Measurements from ENCODE around the gene C10orf62.

C10orf62 gene

GRCh38 chr10:97580421-97581367, 8.8 kb upstream of the C10orf62 start:
- no peak for DNase-seq (ENCODE audit: low read depth)
- TF ChIP-seq CTCF (IDR thresholded peaks at IDR 0.05; ENCODE audit: low read depth, low read length, missing control alignments) = no peak
- in situ Hi-C loops (cut with HindIII; ENCODE audit: low sequenced_read_pairs) = no loop called here
- no peak overlapping the region for H3K4me3 ChIP-seq (ENCODE audit: low read depth, low read length)

GRCh38 chr10:97582169-97582568, 7.4 kb upstream of the C10orf62 start:
- no peak for TF ChIP-seq CTCF (IDR thresholded peaks at IDR 0.05; ENCODE audit: low read depth, low read length, missing control alignments)
- H3K4me3 ChIP-seq (ENCODE audit: low read depth, low read length) = no peak overlapping the region
- no peak for DNase-seq (ENCODE audit: low read depth)
- in situ Hi-C loops (cut with HindIII; ENCODE audit: low sequenced_read_pairs) = no loop called here

- no peak for TF ChIP-seq CTCF (IDR thresholded peaks at IDR 0.05; ENCODE audit: low read depth, low read length, missing control alignments)
- in situ Hi-C loops (cut with HindIII; ENCODE audit: low sequenced_read_pairs) = no loop called here
- no peak overlapping the region for H3K4me3 ChIP-seq (ENCODE audit: low read depth, low read length)
- DNase-seq (ENCODE audit: low read depth) = no peak
These were observed 6.0 kb upstream of the C10orf62 start for GRCh38 chr10:97583476-97583875.

- in situ Hi-C loops (cut with HindIII; ENCODE audit: low sequenced_read_pairs) = no loop called here
- peak; percentile 31 for DNase-seq (ENCODE audit: low read depth)
- no peak for TF ChIP-seq CTCF (IDR thresholded peaks at IDR 0.05; ENCODE audit: low read depth, low read length, missing control alignments)
- H3K4me3 ChIP-seq (ENCODE audit: low read depth, low read length) = no peak within 1 kb of the TSS
These were observed 5.3 kb upstream of the C10orf62 start, which contains the start of gene HOGA1 for GRCh38 chr10:97584060-97584797. Gene HOGA1 (plus strand): TSS chr10:97584389. CDS start chr10:97584704, 315 bp downstream.

- no peak for TF ChIP-seq CTCF (IDR thresholded peaks at IDR 0.05; ENCODE audit: low read depth, low read length, missing control alignments)
- DNase-seq (ENCODE audit: low read depth) = no peak
- H3K4me3 ChIP-seq (ENCODE audit: low read depth, low read length) = no peak overlapping the region
- in situ Hi-C loops (cut with HindIII; ENCODE audit: low sequenced_read_pairs) = no loop called here
These were observed 4.6 kb upstream of the C10orf62 start for GRCh38 chr10:97584798-97585438.

GRCh38 chr10:97585439-97585811, 4.1 kb upstream of the C10orf62 start:
- DNase-seq (ENCODE audit: low read depth) = no peak
- no peak overlapping the region for H3K4me3 ChIP-seq (ENCODE audit: low read depth, low read length)
- no peak for TF ChIP-seq CTCF (IDR thresholded peaks at IDR 0.05; ENCODE audit: low read depth, low read length, missing control alignments)
- in situ Hi-C loops (cut with HindIII; ENCODE audit: low sequenced_read_pairs) = no loop called here

All from astrocyte of the cerebellum (primary cell).